A673 (cell line): ENCODE results near the gene TNFAIP8. TPM values are rescaled to one million over a fixed set of nuclear protein-coding genes. Genes with fewer than 3 reads are reported as not detected.

Source experiments
- BruUV-seq: library from RNA; stranded (reverse); fragments of 400-500 nt; replicated peaks from 2 replicates; lab custom pipeline; 2021; lab: Mats Ljungman, UMichigan
- CTCF ChIA-PET: fragments of 300-600 bp; sonication (Branson Sonifier 250); formaldehyde crosslinking; loops from one replicate; lab custom pipeline; 2022; ENCODE audit warnings: antibody characterized with exemption; lab: Charles Lee
- POLR2A ChIA-PET: fragments of 300-600 bp; sonication (Branson Sonifier 250); formaldehyde crosslinking; loops from one replicate; lab custom pipeline; 2022; ENCODE audit warnings: antibody characterized with exemption; ENCODE audit not compliant: low non-redundant PET; lab: Charles Lee
- DNase-seq: peaks from one replicate; pipeline ENCODE4 v3.0.0-alpha.2; 2015; ENCODE audit warnings: low spot score
- H3K27ac ChIP-seq: fragments of 200-600 bp; sonication (generic); 2 replicates; pipeline ENCODE4 v1.5.1; 2016; ENCODE audit warnings: mixed run types, low read depth, mild to moderate bottlenecking, mixed read lengths, antibody characterized with exemption, low read length; ENCODE audit not compliant: poor library complexity, severe bottlenecking
- H3K27me3 ChIP-seq: fragments of 200-600 bp; sonication (generic); replicated peaks from 2 replicates; pipeline ENCODE4 v1.6.1; 2017; ENCODE audit warnings: mixed run types, low read depth, mild to moderate bottlenecking, mixed read lengths, antibody characterized with exemption, low read length; ENCODE audit not compliant: insufficient read depth, poor library complexity
- H3K36me3 ChIP-seq: fragments of 200-600 bp; sonication (generic); 2 replicates; pipeline ENCODE4 v1.6.1; 2016; ENCODE audit warnings: mixed run types, mild to moderate bottlenecking, mixed read lengths, antibody characterized with exemption, low read length; ENCODE audit not compliant: insufficient read depth, poor library complexity, severe bottlenecking
- H3K4me1 ChIP-seq: fragments of 200-600 bp; sonication (generic); 2 replicates; pipeline ENCODE4 v1.6.1; 2017; ENCODE audit warnings: mixed run types, mild to moderate bottlenecking, mixed read lengths, antibody characterized with exemption, low read length; ENCODE audit not compliant: insufficient read depth, poor library complexity, severe bottlenecking
- H3K4me3 ChIP-seq: fragments of 200-600 bp; sonication (generic); 2 replicates; pipeline ENCODE4 v1.5.1; 2016; ENCODE audit warnings: low read depth, mixed run types, mild to moderate bottlenecking, mixed read lengths, low read length; ENCODE audit not compliant: poor library complexity, severe bottlenecking
- H3K9me3 ChIP-seq: fragments of 200-600 bp; sonication (generic); 2 replicates; pipeline ENCODE4 v1.6.1; 2016; ENCODE audit warnings: mixed run types, low read depth, mild to moderate bottlenecking, mixed read lengths, antibody characterized with exemption, low read length; ENCODE audit not compliant: poor library complexity, severe bottlenecking
- CTCF ChIP-seq: fragments of 300-800, 200-600 bp; sonication (generic); conservative IDR thresholded peaks from 2 replicates; pipeline ENCODE4 v1.5.1; 2017; ENCODE audit warnings: low read depth, mild to moderate bottlenecking, antibody characterized with exemption, low read length, moderate library complexity, mixed read lengths
- EZH2 ChIP-seq: fragments of 200-600 bp; sonication (generic); IDR thresholded peaks from 2 replicates; pipeline ENCODE4 v1.6.1; 2017; ENCODE audit warnings: borderline replicate concordance, low read depth, mild to moderate bottlenecking, mixed read lengths, antibody characterized with exemption, low read length; ENCODE audit not compliant: poor library complexity, severe bottlenecking
- intact Hi-C: fragments of 100-400 bp; cut with micrococcal nuclease; formaldehyde crosslinking; loops from one replicate; pipeline ENCODE4 v1.10.0; 2022; ENCODE audit not compliant: unreplicated experiment
- total RNA-seq: library from RNA; stranded (reverse); gene quantifications from 2 replicates; pipeline ENCODE4 v1.2.3, GENCODE V29; 2021

The TNFAIP8 gene
- total RNA-seq, 1 experiment from 2014 or later = 6.8 TPM

DNA sequence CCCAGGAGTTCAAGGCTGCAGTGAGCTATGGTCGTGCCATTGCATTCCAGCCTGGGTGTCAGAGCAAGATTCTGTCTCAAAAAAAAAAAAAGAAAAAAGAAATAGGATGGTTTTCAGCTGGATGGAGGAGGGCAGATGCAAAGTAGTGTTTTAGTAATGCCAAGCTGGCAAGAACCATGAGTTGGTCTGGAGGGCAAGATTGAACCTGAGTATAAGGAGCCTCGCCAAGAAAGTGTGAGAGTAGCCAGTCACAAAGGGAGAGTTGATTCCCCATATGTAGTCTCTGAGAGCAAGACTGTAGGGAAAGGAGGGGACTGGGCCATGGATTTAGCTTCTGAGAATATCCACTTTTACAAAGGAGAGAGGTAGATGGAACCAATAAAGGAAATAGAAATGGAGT is 6.9 kb downstream of the TNFAIP8 start:
- Histone ChIP-seq H3K4me1 (peaks cover 37% of the 10 kb centered on the region), H3K36me3 (no peaks in the 10 kb centered on the region), H3K9me3 (no peaks in the 10 kb centered on the region), H3K27ac (no peak overlapping the region), H3K27me3 (no peaks in the 10 kb centered on the region), H3K4me3 (no peak overlapping the region)
- ChIA-PET POLR2A (no interaction called here), CTCF (no interaction called here)
- no TSS peak for BruUV-seq
- TF ChIP-seq EZH2 (no peak), CTCF (no peak)
- DNase-seq = no peak
- intact Hi-C loops = no loop called here

DNA sequence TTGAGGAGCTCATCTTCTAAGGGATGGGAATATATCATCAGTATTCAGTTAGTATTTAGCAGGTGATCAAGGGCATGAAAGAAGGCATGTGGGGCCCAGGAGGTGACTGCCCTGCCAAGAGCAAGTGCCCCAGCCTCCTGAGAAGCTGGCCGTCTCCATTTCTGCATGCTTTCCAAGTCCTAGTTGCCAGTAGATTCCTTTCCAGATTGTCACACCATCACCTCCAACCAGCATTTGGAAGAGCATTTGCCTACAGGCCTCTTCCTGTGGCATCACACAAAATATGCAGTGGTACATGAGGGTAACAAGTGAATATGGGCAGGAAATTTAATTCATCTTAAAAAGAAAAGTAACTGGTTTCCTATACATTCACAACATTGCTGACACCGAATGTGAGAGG is 7.5 kb downstream of the TNFAIP8 start:
- no peak for DNase-seq
- Histone ChIP-seq H3K27me3 (no peaks in the 10 kb centered on the region), H3K9me3 (no peaks in the 10 kb centered on the region), H3K4me1 (peaks cover 35% of the 10 kb centered on the region), H3K36me3 (no peaks in the 10 kb centered on the region), H3K27ac (no peak overlapping the region), H3K4me3 (no peak overlapping the region)
- no TSS peak for BruUV-seq
- TF ChIP-seq CTCF (no peak), EZH2 (no peak)
- intact Hi-C loops = no loop called here
- POLR2A ChIA-PET = no interaction called here
- CTCF ChIA-PET = no interaction called here

- no peak for TF ChIP-seq CTCF
- TF ChIP-seq EZH2 = no peak
- Histone ChIP-seq H3K27ac (no peak overlapping the region), H3K4me1 (peaks cover 28% of the 10 kb centered on the region), H3K27me3 (no peaks in the 10 kb centered on the region), H3K4me3 (no peak overlapping the region), H3K36me3 (no peaks in the 10 kb centered on the region), H3K9me3 (no peaks in the 10 kb centered on the region)
- DNase-seq = no peak
- BruUV-seq = no TSS peak
- POLR2A ChIA-PET = no interaction called here
- intact Hi-C loops = no loop called here
- CTCF ChIA-PET = no interaction called here
Measured at GRCh38 chr5:119363936-119364335, 8.1 kb downstream of the TNFAIP8 start.
